Smooth muscle cell (in vitro differentiated cells): ENCODE measurements around the gene POU3F1. TPM values are rescaled to one million over a fixed set of nuclear protein-coding genes. Genes with fewer than 3 reads are reported as not detected.

Experiments used
- DNase-seq: peaks from one replicate; lab custom pipeline; 2025; ENCODE audit not compliant: unreplicated experiment; lab: John Stamatoyannopoulos, UW
- H2AFZ ChIP-seq: fragments of 200-600 bp; sonication (generic); 2 replicates; pipeline ENCODE4 v1.6.0; 2016; ENCODE audit warnings: antibody characterized with exemption, low read depth, mild to moderate bottlenecking
- H3F3A ChIP-seq: fragments of 200-600 bp; sonication (generic); 2 replicates; pipeline ENCODE4 v1.6.0; 2017; ENCODE audit warnings: antibody characterized with exemption, low read depth
- H3K27ac ChIP-seq: fragments of 200-600 bp; sonication (generic); 2 replicates; pipeline ENCODE4 v1.5.1; 2016; ENCODE audit warnings: low read depth, mild to moderate bottlenecking
- H3K27me3 ChIP-seq: fragments of 200-600 bp; sonication (generic); 2 replicates; pipeline ENCODE4 v1.6.1; 2016; ENCODE audit warnings: low read depth, mild to moderate bottlenecking
- H3K36me3 ChIP-seq: fragments of 200-600 bp; sonication (generic); 2 replicates; pipeline ENCODE4 v1.5.1; 2016; ENCODE audit warnings: low read depth
- H3K4me1 ChIP-seq: fragments of 200-600 bp; sonication (generic); 2 replicates; pipeline ENCODE4 v1.5.1; 2016; ENCODE audit warnings: low read depth
- H3K4me2 ChIP-seq: fragments of 200-600 bp; sonication (generic); 2 replicates; pipeline ENCODE4 v1.6.0; 2016; ENCODE audit warnings: mild to moderate bottlenecking
- H3K4me3 ChIP-seq: fragments of 200-600 bp; sonication (generic); 2 replicates; pipeline ENCODE4 v1.5.1; 2016; ENCODE audit warnings: mild to moderate bottlenecking
- H3K79me2 ChIP-seq: fragments of 200-600 bp; sonication (generic); 2 replicates; pipeline ENCODE4 v1.6.0; 2016; ENCODE audit warnings: low read depth, mild to moderate bottlenecking
- H3K9ac ChIP-seq: fragments of 200-600 bp; sonication (generic); 2 replicates; pipeline ENCODE4 v1.6.0; 2016; ENCODE audit warnings: low read depth
- H3K9me3 ChIP-seq: fragments of 200-600 bp; sonication (generic); replicated peaks from 2 replicates; pipeline ENCODE4 v1.5.1; 2016; ENCODE audit warnings: low read depth
- H4K20me1 ChIP-seq: fragments of 200-600 bp; sonication (generic); 2 replicates; pipeline ENCODE4 v1.6.0; 2016; ENCODE audit warnings: low read depth
- CTCF ChIP-seq: fragments of 200-600 bp; sonication (generic); IDR thresholded peaks from 2 replicates; pipeline ENCODE4 v1.5.1; 2017; ENCODE audit warnings: borderline replicate concordance, mild to moderate bottlenecking, antibody characterized with exemption; ENCODE audit not compliant: insufficient read depth, poor library complexity, severe bottlenecking
- WGBS: methylation state at CpG from one replicate; pipeline ENCODE4 v1.1.7; 2016; ENCODE audit warnings: low lambda C conversion rate; 5-methylcytosine and 5-hydroxymethylcytosine counted together
- polyA plus RNA-seq: library from polyadenylated mRNA; unstranded; fragments of >200 nt; fragmentation: Nextera tagmentation; extraction: Ambion mirVana; gene quantifications from 2 replicates; pipeline ENCODE4 v1.2.1, GENCODE V29; 2016
- total RNA-seq: library from RNA; depleted of rRNA; stranded (reverse); fragments of >200 nt; gene quantifications from 2 replicates; pipeline ENCODE4 v1.2.3, GENCODE V29; 2014

Gene POU3F1
- total and polyA plus RNA-seq, 2 experiments from 2014 or later: 0.55 TPM; not detected in 1

GRCh38 chr1:38004284-38005108, 42.1 kb downstream of the POU3F1 start:
- no peaks in the 10 kb centered on the region for H3K36me3 ChIP-seq
- no peak for TF ChIP-seq CTCF
- peaks cover 42% of the 10 kb centered on the region for H3F3A ChIP-seq
- H3K4me2 ChIP-seq: peak overlapping the region; percentile 97
- peaks cover 23% of the 10 kb centered on the region for H4K20me1 ChIP-seq
- WGBS: 4% methylated on average over 24 of the region's 26 CpGs
- peak overlapping the region; percentile 99 for H3K27ac ChIP-seq
- no peaks in the 10 kb centered on the region for H3K27me3 ChIP-seq
- peaks cover 44% of the 10 kb centered on the region for H3K4me1 ChIP-seq
- H3K9me3 ChIP-seq: no peaks in the 10 kb centered on the region
- no peak for DNase-seq
- H2AFZ ChIP-seq: no peak overlapping the region
- peaks cover 39% of the 10 kb centered on the region for H3K79me2 ChIP-seq
- H3K4me3 ChIP-seq: peak overlapping the region; percentile 81
- H3K9ac ChIP-seq: peak overlapping the region; percentile 82

DNA sequence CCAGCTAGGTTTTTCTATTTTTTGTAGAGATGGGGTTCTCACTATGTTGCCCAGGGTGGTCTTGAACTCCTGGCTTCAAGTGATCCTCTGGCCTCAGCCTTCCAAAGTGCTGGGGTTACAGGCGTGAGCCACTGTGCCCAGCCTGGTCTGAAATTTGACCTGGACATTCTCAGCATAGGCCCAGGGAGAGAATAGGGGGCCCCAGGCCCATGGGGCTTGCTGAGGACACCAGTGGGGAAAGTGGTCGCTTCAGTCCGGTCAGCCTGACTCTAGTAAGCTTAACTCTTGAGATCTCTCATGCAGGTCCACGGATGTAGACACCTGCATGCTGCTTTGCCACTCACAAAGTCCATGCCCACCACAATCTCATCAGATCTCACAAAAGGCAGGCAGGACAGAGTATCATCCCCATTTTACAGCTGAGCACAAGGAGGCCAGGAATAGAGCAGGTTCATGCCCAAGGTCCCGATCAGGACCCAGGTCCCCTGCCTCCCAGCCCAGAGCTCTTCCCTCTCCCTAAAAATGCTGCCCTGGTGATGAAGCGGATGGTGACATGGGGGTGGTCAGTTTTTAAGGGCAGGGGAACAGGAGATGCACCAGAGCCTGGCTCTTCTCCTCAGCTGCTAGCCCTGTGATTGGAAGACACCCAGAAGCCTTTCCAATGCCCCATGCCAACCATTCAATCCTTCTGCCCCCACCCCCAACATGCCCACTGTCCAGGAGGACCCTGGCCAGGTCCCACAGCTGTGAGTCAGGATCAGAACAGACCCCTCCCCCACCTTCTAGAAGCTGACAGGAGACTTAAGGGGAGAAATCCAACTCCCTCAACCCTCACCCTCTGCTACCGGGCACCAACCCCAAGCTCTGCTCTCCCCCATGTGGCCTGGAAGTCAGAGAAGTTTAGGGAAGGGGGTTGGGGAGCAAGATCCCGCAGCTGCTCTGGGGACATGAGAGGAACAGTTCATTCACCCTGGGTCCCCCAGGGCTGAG, 43.0 kb downstream of the POU3F1 start:
- peak overlapping the region; percentile 99 for H3K27ac ChIP-seq
- H3K79me2 ChIP-seq: peaks cover 47% of the 10 kb centered on the region
- no peaks in the 10 kb centered on the region for H3K27me3 ChIP-seq
- H3K4me1 ChIP-seq: peaks cover 39% of the 10 kb centered on the region
- peak overlapping the region; percentile 82 for H3K9ac ChIP-seq
- no peaks in the 10 kb centered on the region for H3K36me3 ChIP-seq
- H3K4me3 ChIP-seq: peak overlapping the region; percentile 81
- TF ChIP-seq CTCF: no peak
- H3K9me3 ChIP-seq: no peaks in the 10 kb centered on the region
- H3F3A ChIP-seq: peaks cover 43% of the 10 kb centered on the region
- H4K20me1 ChIP-seq: peaks cover 23% of the 10 kb centered on the region
- no peak overlapping the region for H2AFZ ChIP-seq
- DNase-seq: no peak
- 67% methylated on average over 8 of the region's 8 CpGs for WGBS
- H3K4me2 ChIP-seq: peak overlapping the region; percentile 97

DNA sequence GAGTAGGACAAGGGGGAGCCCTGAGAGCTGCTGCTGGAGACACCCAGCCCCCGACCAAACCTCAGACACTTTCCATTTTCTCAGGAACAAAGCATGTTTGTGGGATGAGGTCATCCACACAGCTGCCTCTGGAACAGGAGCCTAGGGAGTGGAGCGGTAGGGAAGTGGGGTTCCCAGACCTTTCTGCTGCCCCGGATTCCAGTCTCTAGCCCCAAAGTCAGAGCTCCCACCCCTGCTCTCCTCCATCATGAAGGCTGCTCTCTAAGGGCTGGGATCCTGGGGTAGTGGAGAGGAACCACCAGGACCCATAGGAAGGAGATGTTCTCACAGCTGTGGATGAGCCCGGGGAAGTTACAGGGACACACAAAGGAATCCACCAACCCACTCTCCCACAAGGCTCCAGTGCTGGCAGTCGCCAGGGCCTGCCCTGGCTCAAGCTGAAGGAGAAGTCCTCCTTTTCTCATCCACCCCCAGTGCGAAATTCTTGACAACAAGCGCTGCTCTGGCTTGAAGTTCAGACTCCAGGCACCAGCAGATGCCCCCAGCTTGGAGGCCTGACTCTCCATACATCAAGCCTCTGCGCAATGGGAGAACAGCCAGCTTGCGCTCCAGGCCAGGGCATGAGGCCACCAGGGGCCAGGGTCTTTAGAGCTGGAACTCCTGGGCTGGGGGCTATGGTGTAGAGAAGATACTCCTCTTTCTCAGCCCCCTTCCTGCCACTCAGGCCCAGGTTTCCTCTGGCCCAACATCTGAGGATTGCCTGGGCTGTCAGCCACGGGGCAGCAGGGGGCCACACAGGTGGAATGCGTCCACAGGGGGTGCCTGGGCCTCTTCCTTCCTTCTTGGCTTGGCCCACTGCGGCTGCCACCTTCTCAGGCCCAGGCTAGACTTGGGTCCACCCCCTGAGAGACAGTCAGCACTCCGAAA, 45.8 kb downstream of the POU3F1 start:
- DNase-seq: no peak

More for the DNA sequence above, 45.8 kb downstream of the POU3F1 start:
- Histone ChIP-seq H3K27me3 (no peaks in the 10 kb centered on the region), H3F3A (peaks cover 43% of the 10 kb centered on the region), H3K36me3 (no peaks in the 10 kb centered on the region), H3K4me1 (peaks cover 40% of the 10 kb centered on the region), H3K79me2 (peaks cover 58% of the 10 kb centered on the region), H3K4me3 (peak overlapping the region; percentile 18), H2AFZ (no peak overlapping the region), H3K9ac (peak overlapping the region; percentile 87), H3K27ac (peak overlapping the region; percentile 99), H3K4me2 (peak overlapping the region; percentile 97), H3K9me3 (no peaks in the 10 kb centered on the region), H4K20me1 (peaks cover 23% of the 10 kb centered on the region)
- no peak for TF ChIP-seq CTCF
- WGBS: 16% methylated on average over 13 of the region's 13 CpGs
